ENCODE measurements around the gene CCNI.

The CCNI gene

DNA sequence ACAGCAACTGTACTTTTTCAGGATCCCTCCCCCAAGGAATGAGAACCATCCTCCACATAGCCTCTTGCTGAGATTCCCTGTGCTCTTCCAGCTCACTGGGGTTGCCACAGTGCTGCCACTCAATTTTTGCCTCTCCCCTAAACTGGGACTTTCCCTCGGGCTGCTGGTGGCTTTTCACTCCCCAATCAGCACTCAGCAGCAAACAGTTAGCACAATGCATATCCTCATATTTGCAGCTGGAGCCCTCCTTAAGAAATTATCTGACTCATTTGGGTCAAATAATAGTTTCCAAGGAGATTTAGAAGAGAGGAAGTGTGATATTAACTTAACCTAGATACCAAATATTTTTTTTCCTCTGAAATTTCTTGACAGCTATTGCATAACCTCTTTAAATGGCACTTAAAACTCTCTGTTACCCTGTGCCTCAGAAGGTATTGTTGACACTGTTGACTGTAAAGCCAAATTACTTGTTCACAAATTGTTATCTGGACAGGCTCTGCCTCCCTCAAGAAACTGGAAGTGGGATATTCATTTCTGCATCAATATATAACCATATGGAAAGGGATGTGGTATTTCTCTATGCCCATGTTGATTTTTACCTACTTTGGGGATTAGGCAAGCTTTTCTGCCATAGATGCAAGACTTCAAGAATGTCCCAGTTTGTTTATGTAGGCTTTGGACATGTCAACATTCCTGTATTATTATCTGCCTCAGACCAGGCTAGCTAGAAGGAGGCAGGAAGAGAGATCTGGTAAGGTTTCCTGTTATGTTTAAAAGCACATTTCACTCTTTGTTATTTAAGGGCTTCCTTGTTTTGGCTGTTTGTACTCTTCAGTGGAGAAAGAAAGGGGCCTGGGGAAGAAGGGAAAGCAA lies 68.2 kb downstream of the CCNI start:
- DNase-seq (ENCODE audit: low read depth in 2 of 2): no peak

DNA sequence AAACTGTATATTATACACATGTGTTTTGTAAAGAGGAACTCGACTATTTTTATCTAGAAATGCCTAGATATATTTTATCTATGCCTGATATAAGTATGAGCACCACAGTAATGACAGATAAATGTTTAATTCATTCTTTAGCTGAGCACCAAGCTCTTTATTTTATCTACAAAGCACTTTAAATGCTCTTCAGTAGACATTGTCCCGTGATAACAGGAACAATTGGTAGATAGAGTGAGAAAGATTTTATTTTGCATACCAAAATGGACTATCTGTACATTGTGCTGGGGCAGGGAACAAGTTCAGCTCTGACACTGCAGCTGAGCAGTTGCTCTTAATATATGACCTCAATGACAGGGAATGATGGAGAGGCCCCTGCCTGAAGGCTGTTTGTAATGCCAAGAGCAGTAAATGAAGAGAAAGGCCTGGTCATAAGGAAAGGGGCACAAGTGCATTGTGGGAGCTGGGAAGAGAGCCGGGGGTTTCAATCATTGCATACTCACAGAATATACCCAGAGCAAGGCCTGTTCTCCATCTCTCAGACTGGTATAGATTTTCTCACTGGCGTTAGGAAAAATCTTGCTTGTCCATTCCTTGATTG lies 68.9 kb downstream of the CCNI start:
- no peak for DNase-seq (ENCODE audit: low read depth in 2 of 2)

DNA sequence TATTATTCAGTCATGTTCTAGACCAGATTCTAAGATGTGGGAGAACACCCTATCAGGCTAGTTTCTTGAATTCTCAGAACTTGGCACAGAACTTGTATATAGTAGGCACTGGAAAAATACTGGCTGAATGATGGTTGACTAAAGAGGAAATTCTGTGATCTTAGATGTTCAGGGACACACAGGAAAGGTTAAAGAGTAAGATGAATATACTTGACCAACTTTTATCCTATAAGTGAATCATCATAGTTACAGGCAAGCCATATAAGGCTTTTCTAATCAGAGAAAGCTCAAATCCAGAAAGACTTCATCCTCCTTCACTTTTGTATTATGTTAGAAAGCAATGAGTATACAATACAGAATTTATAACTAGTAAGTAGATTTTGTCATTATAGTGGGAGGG lies 72.4 kb downstream of the CCNI start:
- no peak for DNase-seq (ENCODE audit: low read depth in 2 of 2)

DNA sequence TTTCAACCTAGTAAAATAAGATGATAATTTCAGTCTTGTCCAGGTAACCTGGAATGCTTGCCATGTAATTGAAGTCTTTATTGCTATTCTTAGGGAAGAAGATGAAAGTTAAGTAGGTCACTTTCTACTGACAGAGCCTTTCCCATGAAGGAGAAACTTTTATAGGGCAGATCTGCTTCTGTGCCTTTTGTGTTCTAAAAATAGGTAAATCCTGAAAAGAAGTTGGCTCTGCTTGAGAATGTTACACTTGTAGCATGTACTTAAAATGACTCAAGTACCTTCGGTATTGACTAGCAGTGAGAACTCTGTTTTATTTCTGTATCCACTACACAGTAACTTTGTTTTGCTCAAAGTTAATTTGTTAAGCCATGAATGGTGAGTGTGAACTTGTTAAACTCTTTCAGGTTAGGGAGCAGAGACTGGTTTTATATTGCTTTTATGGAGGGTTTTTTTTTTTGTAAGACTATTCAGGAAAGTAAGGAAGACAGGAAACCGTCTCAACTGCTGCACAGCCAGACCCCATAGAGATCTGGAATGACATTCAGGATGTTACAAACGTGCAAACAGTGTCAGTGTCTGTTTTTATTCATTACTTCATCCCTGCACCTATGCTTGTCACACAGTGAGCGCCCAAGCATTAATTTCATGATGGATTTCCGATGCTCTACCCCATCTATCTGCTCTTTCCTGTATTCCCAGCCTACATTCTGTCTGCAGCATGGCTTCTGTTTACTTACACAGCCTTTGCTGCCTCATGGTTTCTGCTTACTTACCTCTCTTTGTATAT lies 73.3 kb downstream of the CCNI start:
- no peak for DNase-seq (ENCODE audit: low read depth in 2 of 2)

DNA sequence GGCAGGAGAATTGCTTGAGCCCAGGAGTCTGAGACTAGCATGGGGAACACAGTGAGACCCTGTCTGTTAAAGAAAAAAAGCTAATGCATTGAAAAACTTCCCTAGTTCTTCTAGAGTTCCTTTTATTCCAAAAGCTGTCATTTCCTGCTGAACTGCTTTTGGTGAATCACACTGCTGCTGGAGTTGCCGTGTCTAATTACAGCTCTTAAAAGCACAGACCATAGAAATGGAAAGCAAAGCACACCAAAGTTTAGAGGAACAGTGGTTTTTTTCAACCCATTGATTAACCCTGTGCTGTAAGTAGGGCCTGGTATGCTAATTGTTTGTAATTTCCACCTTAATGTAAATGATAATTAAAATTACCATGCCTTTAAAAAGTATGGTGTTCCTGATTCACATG lies 73.9 kb downstream of the CCNI start:
- DNase-seq (ENCODE audit: low read depth in 2 of 2): no peak

DNA sequence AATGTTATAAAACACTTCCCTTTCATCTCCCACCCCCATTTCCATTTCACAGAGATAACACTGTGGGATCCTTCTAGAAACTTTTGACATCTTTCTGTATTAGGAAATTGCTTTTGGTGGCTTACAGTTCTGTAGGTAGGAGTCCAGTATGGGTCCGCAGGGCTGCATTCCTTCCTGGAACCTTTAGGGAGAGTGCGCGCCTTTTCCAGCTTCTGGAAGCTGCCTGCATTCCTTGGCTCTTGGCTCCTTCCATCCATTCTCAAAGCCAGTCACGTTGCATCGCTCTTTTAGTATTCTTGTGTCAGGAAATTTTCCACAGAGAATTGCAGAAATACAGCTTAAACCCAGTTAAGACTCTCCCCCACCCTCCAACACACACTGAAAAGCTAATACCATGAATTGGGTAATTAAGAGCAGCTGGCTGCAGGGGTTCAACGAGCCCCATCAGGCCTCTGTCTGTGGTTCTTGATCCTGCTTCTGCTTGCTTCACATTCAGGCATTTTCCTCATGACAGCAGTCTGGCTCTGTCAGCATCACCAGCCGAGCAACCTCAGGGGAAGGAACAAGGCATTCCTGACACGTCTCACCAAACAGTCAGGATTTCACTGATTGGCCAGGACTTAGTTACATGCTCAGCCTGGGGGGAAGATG lies 77.4 kb downstream of the CCNI start:
- no peak for DNase-seq (ENCODE audit: low read depth in 2 of 2)

DNA sequence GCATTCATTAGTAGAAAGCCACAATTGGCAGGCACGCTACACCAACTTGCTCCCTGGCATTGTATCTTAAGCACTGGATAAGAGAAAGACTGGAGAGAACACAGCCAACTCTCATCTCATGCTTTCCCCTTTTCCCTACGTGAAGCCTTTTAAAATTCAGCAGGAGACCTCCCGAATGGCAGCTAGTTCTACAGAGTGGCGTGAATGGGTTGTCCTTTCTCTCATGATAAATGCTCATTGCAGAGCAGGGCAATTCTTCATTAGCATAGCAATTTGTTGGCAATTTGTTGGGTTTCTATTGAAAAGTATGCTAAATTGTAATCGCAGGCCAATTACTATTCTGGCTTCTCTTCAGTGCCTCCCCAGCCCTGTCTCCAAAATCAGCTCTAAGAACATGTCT lies 78.3 kb downstream of the CCNI start:
- no peak for DNase-seq (ENCODE audit: low read depth in 2 of 2)

Data from stimulated activated CD8-positive, alpha-beta memory T cell treated with anti-CD3 and anti-CD28 coated beads, Interleukin-7, amount 100 ng/mL, for 4 hours (primary cell).